ENCODE data around the gene SAPCD1.
A peak's percentile ranks its signal among the peaks of the same experiment; 100 is the strongest.
"Not testable (repeated sequence)": the region's sequence is repeated elsewhere in the genome, so short reads cannot be mapped to it uniquely, and the experiment has no call there.

SAPCD1 gene

DNA sequence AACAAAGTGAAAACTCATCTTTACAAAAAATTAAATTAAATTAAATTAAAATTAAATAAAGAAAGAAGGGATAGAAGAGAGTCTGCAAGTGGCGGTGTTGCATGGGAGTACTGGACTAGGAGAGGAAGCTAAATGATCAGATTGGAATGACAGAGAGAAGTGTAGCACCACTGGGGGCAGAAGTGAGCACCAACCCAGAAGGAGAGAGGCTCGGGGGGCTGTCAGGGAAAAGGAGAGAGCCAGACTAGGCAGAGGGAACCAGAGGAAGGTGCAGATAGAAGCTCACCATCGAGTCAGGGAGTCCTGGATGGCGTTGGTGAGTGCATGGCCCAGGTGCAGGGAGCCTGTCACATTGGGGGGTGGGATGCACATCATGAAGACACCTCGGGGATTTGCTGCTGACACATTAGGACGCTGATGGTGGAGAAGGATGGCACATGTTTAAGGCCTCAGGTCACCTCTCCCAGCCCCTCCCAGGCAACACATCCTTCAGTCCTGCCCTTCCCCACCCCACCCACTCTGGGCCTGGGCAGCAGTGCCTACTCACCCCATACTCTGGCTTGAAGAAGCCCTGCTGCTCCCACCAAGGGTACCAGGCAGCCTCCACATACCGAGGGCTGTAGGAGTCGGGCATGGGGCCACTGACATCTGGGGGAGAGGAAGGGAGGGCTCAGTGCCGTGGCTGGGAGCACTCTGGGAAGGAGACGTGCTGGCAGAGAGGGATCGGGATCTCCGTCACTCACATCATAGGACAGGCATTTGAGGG is 29.1 kb downstream of the SAPCD1 start:
- H3K4me1 Mint-ChIP-seq (ENCODE audit: low read depth) = peaks cover 38% of the 10 kb centered on the region
- H3K4me3 Mint-ChIP-seq = no peak overlapping the region
- H3K36me3 Mint-ChIP-seq (ENCODE audit: low read depth) = peaks cover 73% of the 10 kb centered on the region
- H3K27ac Mint-ChIP-seq = peak overlapping the region; percentile 60
- no peaks in the 10 kb centered on the region for H3K27me3 Mint-ChIP-seq
- no peaks in the 10 kb centered on the region for H3K9me3 Mint-ChIP-seq
- peak; percentile 55 for DNase-seq

DNA sequence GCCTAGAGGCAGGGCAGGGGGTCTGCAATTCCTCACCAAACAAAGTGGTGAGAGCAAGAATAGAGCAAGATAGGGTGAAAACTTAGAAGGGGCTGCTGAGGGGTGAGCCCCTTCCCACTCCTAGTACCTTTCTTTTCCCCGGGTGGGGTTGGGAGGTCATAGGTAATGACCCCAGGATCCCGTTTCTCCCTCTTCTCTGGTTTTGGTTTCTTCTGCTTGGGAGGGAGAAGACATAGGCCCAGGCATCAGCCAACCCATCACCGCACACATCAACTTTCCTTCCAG is 29.6 kb downstream of the SAPCD1 start:
- Mint-ChIP-seq H3K36me3 (ENCODE audit: low read depth) (peaks cover 74% of the 10 kb centered on the region), H3K4me1 (ENCODE audit: low read depth) (peaks cover 41% of the 10 kb centered on the region), H3K27me3 (no peaks in the 10 kb centered on the region), H3K27ac (peak overlapping the region; percentile 60), H3K4me3 (no peak overlapping the region), H3K9me3 (no peaks in the 10 kb centered on the region)
- DNase-seq = no peak

DNA sequence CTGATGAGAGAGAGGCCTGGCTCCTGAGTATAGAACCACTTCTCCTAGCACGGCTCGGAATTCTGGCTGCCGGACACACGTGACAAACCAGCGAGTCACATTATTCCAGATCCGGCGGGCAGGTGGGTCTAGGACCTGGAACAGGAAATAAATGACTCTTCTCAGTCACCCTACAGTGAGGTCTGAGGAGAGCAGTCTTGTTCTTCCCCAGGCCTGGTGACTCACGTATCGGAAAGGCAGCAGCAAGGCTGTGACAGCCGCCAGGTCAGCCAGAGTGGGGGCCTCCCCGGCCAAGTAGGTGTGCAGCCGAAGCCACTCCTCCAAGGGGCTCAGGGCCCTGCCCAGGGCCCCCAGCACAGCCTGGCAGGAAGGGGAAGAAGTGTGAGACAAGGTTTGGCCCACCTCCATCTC is 30.3 kb downstream of the SAPCD1 start:
- Mint-ChIP-seq H3K4me1 (ENCODE audit: low read depth) (peaks cover 47% of the 10 kb centered on the region), H3K36me3 (ENCODE audit: low read depth) (peaks cover 76% of the 10 kb centered on the region), H3K27me3 (no peaks in the 10 kb centered on the region), H3K27ac (peak overlapping the region; percentile 72), H3K9me3 (no peaks in the 10 kb centered on the region), H3K4me3 (peak overlapping the region; percentile 95)
- no peak for DNase-seq

DNA sequence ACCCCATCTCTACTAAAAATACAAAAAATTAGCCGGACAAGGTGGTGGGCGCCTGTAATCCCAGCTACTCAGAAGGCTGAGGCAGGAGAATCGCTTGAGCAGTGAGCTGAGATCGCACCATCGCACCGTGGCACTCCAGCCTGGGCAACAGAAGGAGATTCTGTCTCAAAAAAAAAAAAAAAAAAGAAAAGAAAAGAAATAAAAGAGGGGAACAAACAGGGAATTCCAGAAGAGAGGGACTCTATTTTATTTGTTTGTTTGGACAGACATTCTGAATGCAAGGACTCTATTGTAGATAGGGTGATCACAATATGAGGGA is 31.4 kb downstream of the SAPCD1 start:
- H3K9me3 Mint-ChIP-seq, DNase-seq, H3K27me3 Mint-ChIP-seq: not testable (repeated sequence)
- Mint-ChIP-seq H3K4me3 (peak overlapping the region; percentile 95), H3K36me3 (ENCODE audit: low read depth) (peaks cover 76% of the 10 kb centered on the region), H3K27ac (peak overlapping the region; percentile 99), H3K4me1 (ENCODE audit: low read depth) (peaks cover 54% of the 10 kb centered on the region)

DNA sequence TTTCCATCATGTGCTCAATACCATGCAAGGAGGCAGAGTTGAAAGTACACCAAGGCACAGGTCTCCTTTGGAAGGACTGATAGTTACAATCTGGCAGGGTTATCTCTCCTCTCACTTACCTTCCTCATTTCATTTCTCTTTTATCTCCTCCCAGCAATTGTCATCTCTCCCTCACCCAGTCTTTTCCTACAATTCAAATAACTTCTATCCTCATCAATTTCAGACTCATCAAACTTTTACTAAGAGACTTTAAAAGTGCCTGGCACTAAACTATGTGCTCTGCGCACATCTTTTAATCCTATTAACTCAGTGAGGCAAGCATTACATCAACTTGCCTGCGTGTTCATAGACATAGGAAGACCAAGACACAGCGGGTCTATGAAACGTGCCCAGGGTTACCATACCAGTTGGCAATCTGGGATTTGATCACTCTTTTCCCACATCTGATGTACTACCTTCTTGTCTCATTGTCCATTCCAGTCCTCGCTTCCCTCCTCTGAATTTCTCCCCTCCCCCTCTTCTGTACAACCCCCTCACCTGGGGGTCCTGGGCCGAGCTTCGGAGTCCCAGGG is 31.9 kb downstream of the SAPCD1 start:
- Mint-ChIP-seq H3K27me3 (no peaks in the 10 kb centered on the region), H3K9me3 (no peaks in the 10 kb centered on the region), H3K27ac (peak overlapping the region; percentile 99), H3K36me3 (ENCODE audit: low read depth) (peaks cover 76% of the 10 kb centered on the region), H3K4me1 (ENCODE audit: low read depth) (peaks cover 57% of the 10 kb centered on the region), H3K4me3 (peak overlapping the region; percentile 95)
- DNase-seq = no peak

DNA sequence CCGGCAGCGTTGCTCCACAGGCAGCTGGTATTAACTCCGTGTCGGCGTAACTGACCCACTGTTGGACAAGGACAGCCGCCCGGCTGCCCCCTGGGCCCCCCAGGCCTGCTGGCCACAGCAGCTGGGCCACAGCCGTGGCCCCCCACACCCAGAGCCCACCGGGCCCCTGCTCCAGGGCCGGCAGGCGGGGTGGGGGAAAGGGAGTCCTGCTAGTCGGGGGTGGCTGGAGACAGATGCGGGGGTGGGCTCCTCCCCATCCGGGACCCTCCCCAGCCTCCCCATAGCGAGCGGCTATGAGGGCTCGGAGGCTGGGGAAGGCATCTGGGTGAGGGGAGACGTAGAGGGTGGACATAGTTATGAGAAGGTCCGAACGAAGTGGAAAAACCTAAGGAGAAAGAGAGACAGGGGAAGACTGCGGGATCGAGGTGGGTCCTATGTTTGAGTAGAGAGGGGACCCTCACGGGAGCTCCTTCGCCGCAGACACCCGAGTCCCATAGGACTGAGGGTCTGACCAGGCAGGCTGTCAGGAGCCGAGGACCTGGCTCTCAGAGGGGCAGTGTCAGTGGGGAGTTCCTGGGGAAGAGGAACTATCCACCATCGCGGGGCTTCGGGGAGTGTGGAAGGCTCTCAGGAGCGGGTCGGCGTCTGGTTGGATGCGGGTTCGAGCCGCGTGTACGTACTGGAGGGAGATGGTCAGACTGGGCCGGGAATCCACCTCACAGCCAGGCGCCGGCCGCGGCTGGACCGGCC is 32.6 kb downstream of the SAPCD1 start:
- Mint-ChIP-seq H3K4me1 (ENCODE audit: low read depth) (peaks cover 54% of the 10 kb centered on the region), H3K27ac (peak overlapping the region; percentile 99), H3K36me3 (ENCODE audit: low read depth) (peaks cover 77% of the 10 kb centered on the region), H3K4me3 (peak overlapping the region; percentile 95), H3K27me3 (no peaks in the 10 kb centered on the region), H3K9me3 (no peaks in the 10 kb centered on the region)
- no peak for DNase-seq

DNA sequence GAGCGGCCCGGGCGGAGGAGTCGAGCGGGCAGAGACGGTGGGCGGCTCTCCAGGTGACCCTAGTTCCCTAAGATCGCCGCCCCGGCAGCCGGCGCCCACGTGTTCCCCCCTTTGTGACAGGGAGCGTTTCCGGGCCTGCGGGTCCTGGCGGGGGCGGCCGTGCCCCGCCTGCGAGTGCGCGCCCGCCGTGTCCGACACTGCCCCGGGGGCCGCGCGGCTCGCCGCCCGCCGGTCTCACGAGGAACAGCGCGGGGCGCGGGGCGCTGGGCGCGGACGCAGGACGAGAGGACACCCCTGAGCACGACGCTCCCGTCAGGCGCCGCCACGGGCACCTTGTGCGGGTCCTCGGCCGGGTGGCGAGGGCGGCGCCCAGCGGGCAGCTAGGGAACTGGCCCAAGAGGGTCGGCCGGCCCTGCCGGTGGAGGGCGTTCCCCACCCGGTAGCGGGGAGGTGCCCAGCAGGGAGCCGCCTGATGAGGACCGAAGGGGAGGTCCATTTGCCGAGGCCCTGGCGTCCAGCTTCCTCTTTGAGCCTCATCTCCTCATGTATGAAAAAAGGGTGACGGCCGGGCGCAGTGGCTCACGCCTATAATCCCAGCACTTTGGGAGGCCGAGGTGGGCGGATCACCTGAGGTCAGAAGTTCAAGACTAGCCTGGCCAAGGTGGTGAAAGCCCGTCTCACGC is 33.3 kb downstream of the SAPCD1 start, which contains the start of gene VARS1:
TSS of gene VARS1 (minus strand) at position 137 of the 683 bp plus-strand sequence. CDS start 535 bp downstream, outside the sequence.
- Mint-ChIP-seq H3K27ac (peak within 1 kb of the TSS; percentile 99), H3K36me3 (ENCODE audit: low read depth) (peaks cover 74% of the 10 kb centered on the region), H3K9me3 (no peaks in the 10 kb centered on the region), H3K4me1 (ENCODE audit: low read depth) (peaks cover 51% of the 10 kb centered on the region), H3K4me3 (peak within 1 kb of the TSS; percentile 95), H3K27me3 (no peaks in the 10 kb centered on the region)
- DNase-seq = peak; percentile 92

DNA sequence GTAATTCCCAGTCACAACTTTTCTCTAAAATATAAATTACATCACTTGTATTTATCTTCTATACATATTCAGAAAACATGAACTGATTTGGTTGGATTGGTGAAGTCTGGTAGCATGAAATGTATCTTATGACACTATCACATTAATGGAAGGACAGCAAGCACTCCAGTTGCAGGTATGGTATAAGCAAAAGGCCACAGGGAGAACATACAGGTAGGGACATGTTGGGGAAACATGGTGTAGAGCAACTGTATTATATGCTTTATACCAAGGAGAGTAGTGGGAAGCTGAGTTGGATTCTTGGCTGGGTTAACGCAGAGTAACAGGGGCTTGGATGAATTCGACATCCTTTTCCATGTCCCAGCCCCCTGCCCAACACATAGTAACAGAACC is 34.5 kb downstream of the SAPCD1 start:
- Mint-ChIP-seq H3K4me1 (ENCODE audit: low read depth) (peaks cover 47% of the 10 kb centered on the region), H3K27me3 (no peaks in the 10 kb centered on the region), H3K36me3 (ENCODE audit: low read depth) (peaks cover 73% of the 10 kb centered on the region), H3K4me3 (no peak overlapping the region), H3K27ac (peak overlapping the region; percentile 92), H3K9me3 (no peaks in the 10 kb centered on the region)
- DNase-seq = no peak

DNA sequence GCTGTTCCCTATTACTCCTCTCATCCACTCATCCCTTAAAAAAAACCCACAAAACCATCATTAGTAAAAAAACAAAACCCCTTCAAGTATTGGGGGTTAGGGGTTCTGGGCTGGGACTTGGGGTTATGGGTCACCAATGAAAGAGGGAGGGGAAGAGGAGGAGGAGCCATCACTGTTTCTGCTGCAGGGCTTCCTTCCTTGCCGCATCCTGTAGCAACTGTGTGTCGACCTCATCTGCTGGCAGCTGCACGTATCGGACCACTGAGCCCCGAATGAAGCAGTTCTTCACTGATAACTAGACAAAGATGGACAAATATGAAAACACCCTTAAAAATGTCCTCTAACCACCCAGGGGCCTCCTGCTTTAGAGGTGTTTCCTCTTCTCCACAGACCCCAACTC is 35.1 kb downstream of the SAPCD1 start:
- no peak overlapping the region for H3K4me3 Mint-ChIP-seq
- H3K9me3 Mint-ChIP-seq = no peaks in the 10 kb centered on the region
- H3K4me1 Mint-ChIP-seq (ENCODE audit: low read depth) = peaks cover 41% of the 10 kb centered on the region
- DNase-seq = no peak
- no peaks in the 10 kb centered on the region for H3K27me3 Mint-ChIP-seq
- peaks cover 71% of the 10 kb centered on the region for H3K36me3 Mint-ChIP-seq (ENCODE audit: low read depth)
- H3K27ac Mint-ChIP-seq = peak overlapping the region; percentile 92

DNA sequence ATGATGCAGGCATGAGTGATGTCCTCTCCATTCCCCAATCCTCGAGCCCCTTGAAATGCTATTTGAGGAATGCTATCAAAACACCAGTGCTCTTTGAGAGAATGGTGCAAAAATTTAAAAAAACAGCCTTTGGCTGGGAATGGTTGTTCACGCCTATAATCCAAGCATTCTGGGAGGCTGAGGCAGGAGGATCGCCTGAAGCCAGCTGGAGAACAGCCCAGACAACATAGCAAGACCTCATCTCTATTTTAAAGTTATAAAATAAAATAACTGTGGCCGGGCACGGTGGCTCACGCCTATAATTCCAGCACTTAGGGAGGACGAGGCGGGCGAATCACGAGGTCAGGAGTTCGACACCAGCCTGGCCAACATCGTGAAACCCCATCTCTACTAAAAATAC is 37.3 kb downstream of the SAPCD1 start:
- no peak for DNase-seq
- H3K9me3 Mint-ChIP-seq = no peaks in the 10 kb centered on the region
- H3K27me3 Mint-ChIP-seq = no peaks in the 10 kb centered on the region
- peaks cover 72% of the 10 kb centered on the region for H3K36me3 Mint-ChIP-seq (ENCODE audit: low read depth)
- no peak overlapping the region for H3K27ac Mint-ChIP-seq
- no peak overlapping the region for H3K4me3 Mint-ChIP-seq
- H3K4me1 Mint-ChIP-seq (ENCODE audit: low read depth) = peaks cover 37% of the 10 kb centered on the region

DNA sequence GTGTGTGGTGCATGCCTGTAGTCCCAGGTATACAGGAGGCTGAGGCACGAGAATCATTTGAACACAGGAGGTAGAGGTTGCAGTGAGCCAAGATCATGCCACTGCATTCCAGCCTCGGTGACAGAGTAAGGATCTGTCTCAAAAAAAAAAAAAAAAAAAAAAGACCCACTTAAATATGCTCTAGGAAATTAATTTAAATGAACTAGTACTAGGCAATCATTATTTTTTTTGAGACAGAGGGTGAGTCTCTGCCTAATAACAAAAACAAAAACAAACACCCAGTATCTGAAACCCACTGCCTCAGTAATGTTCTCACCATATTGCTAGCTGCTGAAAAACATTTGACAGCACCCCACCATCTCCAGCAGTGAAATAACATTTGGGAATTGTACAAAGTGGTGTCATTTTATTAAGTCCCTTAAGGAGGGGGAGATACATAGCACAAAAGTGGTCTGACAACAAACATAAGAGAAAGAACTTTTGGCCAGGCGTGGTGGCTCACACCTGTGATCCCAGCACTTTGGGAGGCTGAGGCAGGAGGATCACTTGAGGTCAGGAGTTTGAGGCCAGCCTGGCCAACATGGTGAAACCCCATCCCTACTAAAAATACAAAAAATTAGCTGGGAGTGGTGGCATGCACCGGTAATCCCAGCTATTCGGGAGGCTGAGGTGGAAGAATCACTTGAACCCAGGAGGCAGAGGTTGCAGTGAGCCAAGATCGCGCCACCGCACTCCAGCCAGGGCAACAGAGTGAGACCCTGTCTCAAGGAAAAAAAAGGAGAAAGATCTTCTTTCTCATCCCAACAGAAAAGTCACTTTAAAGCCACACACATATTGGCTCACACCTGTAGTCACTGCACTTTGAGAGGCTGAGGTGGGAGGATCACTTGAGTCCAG is 38.8 kb downstream of the SAPCD1 start:
- H3K27me3 Mint-ChIP-seq, H3K4me3 Mint-ChIP-seq, H3K9me3 Mint-ChIP-seq, H3K27ac Mint-ChIP-seq, DNase-seq: not testable (repeated sequence)
- Mint-ChIP-seq H3K4me1 (ENCODE audit: low read depth) (peaks cover 44% of the 10 kb centered on the region), H3K36me3 (ENCODE audit: low read depth) (peaks cover 80% of the 10 kb centered on the region)

DNA sequence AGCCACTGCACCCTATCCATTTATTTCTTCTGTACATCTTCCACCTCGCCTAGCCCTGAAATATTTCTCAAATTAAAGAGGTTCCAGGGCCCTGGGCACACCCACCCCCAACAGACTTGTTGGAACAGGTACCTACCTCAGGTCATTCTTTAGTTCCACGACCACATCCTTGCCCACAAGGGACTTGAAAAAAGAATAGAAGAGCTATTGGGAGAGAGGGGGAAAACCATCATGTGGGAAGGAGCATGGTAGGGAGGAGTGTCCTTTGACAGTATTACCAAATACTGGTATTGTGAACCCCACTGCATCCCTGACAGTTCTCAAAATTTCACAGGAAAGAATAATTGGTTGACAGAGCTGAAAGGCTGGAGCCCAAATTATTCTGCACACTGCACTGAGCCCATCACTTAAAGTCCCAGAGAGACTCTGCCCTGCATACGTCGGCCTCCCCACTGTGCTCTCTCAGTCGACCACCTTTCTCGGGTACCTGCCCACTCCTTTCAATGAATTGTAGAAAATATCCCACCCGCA is 43.5 kb downstream of the SAPCD1 start:
- H3K4me3 Mint-ChIP-seq = peak overlapping the region; percentile 93
- peaks cover 29% of the 10 kb centered on the region for H3K4me1 Mint-ChIP-seq (ENCODE audit: low read depth)
- H3K9me3 Mint-ChIP-seq = no peaks in the 10 kb centered on the region
- DNase-seq = no peak
- peaks cover 56% of the 10 kb centered on the region for H3K36me3 Mint-ChIP-seq (ENCODE audit: low read depth)
- H3K27ac Mint-ChIP-seq = peak overlapping the region; percentile 98
- no peaks in the 10 kb centered on the region for H3K27me3 Mint-ChIP-seq

DNA sequence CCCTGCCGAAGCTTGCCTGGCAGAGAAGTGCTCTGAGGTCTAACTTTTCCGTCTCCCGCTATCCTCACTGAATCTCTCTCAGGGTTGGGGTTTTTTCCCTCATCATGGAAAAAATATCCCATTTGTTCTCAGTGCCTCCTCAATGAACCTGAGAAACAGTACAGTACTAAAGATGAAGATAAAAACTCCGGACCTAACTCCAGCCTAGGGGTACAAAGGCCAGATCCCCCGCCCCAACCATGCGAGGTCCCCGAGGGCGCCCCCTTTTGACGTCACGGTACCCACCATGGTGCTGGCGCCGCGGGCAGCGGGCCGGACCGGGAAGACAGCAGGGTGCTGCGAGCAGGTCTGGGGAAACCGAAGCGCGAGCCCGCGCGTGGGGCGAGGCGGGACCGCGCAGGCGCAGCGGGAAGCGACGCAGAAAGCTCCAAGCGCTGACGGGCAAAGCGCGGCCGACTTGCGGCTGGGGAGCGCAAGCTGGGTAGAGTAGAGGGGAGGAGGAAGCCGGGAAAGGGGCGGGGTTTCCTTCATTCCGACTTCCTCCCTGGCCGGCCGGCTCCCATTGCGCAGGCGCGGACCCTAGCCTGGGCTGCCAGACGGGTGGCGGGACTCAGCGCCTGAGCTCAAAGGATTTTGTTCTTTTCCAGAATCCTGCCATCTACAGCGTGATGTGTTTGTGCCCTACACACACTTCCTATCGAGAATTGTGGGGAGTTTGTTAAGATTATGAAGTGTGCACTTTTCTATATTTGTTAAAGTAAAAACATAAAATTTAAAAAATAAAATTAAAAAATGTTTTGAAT is 44.2 kb downstream of the SAPCD1 start, which contains the start of gene LSM2:
TSS of gene LSM2 (minus strand) at position 497 of the 803 bp plus-strand sequence. CDS start at position 288, 209 bp downstream.
- Mint-ChIP-seq H3K27ac (peak within 1 kb of the TSS; percentile 98), H3K27me3 (no peaks in the 10 kb centered on the region), H3K4me3 (peak within 1 kb of the TSS; percentile 93), H3K9me3 (no peaks in the 10 kb centered on the region), H3K4me1 (ENCODE audit: low read depth) (peaks cover 32% of the 10 kb centered on the region), H3K36me3 (ENCODE audit: low read depth) (peaks cover 54% of the 10 kb centered on the region)
- peak; percentile 96 for DNase-seq

Data from activated T-cell treated with anti-CD3 and anti-CD28 coated beads, Interleukin-2, amount 50 U/mL, for 24 hours (primary cell).